NCI-H1092 (cell line): ENCODE results near the gene ATF1.
"Not testable (repeated sequence)": the region's sequence is repeated elsewhere in the genome, so short reads cannot be mapped to it uniquely, and the experiment has no call there.

Source experiments
- DNase-seq: peaks from one replicate; lab custom pipeline; 2025; lab: John Stamatoyannopoulos, UW

ATF1 gene

GRCh38 chr12:50862316-50862715 is 98.4 kb downstream of the ATF1 start:
- no peak for DNase-seq

DNA sequence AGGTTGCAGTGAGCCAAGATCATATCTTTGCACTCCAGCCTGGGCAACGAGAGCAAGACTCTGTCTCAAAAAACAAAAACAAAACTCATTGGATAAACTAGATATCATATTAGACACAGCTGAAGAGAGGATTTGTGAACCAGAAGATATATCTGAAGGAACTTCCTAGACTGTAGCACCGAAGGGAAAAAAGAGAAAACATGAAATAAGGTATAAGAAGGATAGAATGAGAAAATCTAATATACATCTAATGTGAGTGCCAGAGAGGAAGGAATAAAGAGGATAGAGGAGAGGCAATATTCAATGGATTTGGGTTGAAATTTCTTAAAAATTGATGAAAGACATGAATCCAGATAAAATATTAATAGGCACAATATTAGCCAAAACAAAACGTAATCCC is 101.4 kb downstream of the ATF1 start:
- no peak for DNase-seq

DNA sequence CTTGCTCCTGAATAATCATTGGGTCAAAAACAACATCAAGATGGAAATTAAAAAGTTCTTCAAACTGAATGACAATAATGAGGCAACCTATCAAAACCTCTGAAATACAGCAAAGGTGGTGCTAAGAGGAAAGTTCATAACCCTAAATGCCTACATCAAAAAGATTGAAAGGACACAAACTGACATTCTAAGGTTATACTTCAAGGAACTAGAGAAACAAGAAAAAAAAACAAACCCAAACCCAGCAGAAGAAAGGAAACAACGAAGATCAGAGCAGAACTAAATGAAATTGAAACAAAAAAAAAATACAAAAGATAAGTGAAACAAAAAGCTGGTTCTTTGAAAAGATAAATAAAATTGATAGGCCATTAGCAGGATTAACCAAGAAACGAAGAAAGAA is 105.0 kb downstream of the ATF1 start:
- not testable (repeated sequence) for DNase-seq
